ENCODE results near the gene SCARF2. TPM values are rescaled to one million over a fixed set of nuclear protein-coding genes. Genes with fewer than 3 reads are reported as not detected.

Gene SCARF2
- total RNA-seq, 3 donors from 2014 or later, result 1.2 to 8.7 (median 3.0) TPM

GRCh38 chr22:20428496-20429253, 8.9 kb downstream of the SCARF2 start:
- Histone ChIP-seq H3K9me3 (no peaks in the 10 kb centered on the region), H3K4me3 (no peak overlapping the region), H3K4me1 (ENCODE audit: low read depth) (peaks cover 26% of the 10 kb centered on the region), H3K36me3 (ENCODE audit: low read depth) (no peaks in the 10 kb centered on the region)
- DNase-seq, result peak in 1 of 3 donors; percentile 14
- no peak for ATAC-seq
- intact Hi-C loops (cut with DNase I, micrococcal nuclease), result no loop called here
- TF ChIP-seq CTCF (IDR thresholded peaks at IDR 0.05), result no peak

- H3K4me3 ChIP-seq, result no peak overlapping the region
- H3K9me3 ChIP-seq, result no peaks in the 10 kb centered on the region
- H3K36me3 ChIP-seq (ENCODE audit: low read depth), result no peaks in the 10 kb centered on the region
- DNase-seq, result no peak
- peaks cover 31% of the 10 kb centered on the region for H3K4me1 ChIP-seq (ENCODE audit: low read depth)
- intact Hi-C loops (cut with DNase I, micrococcal nuclease), result no loop called here
- no peak for ATAC-seq
- TF ChIP-seq CTCF (IDR thresholded peaks at IDR 0.05), result no peak
Observed at GRCh38 chr22:20427945-20428417, 9.6 kb downstream of the SCARF2 start.

- Histone ChIP-seq H3K36me3 (ENCODE audit: low read depth) (no peaks in the 10 kb centered on the region), H3K4me3 (no peak overlapping the region), H3K4me1 (ENCODE audit: low read depth) (peaks cover 31% of the 10 kb centered on the region), H3K9me3 (no peaks in the 10 kb centered on the region)
- ATAC-seq (no peak), DNase-seq (no peak)
- intact Hi-C loops (cut with DNase I, micrococcal nuclease), result no loop called here
- TF ChIP-seq CTCF (IDR thresholded peaks at IDR 0.05), result no peak
Observed at GRCh38 chr22:20427104-20427944, 10.3 kb downstream of the SCARF2 start.

- H3K36me3 ChIP-seq (ENCODE audit: low read depth), result no peaks in the 10 kb centered on the region
- TF ChIP-seq CTCF (IDR thresholded peaks at IDR 0.05), result no peak
- no peak overlapping the region for H3K4me3 ChIP-seq
- no peaks in the 10 kb centered on the region for H3K9me3 ChIP-seq
- ATAC-seq (no peak), DNase-seq (peak in 1 of 3 donors; percentile 38)
- intact Hi-C loops (cut with DNase I, micrococcal nuclease), result no loop called here
- peaks cover 29% of the 10 kb centered on the region for H3K4me1 ChIP-seq (ENCODE audit: low read depth)
Observed at GRCh38 chr22:20426259-20426615, 11.4 kb downstream of the SCARF2 start.

- intact Hi-C loops (cut with DNase I, micrococcal nuclease), result no loop called here
Observed at GRCh38 chr22:20425566-20426258, 11.9 kb downstream of the SCARF2 start.

More at GRCh38 chr22:20425566-20426258, 11.9 kb downstream of the SCARF2 start:
- peak in 1 of 3 donors; percentile 51 for DNase-seq
- no peak for TF ChIP-seq CTCF (IDR thresholded peaks at IDR 0.05)
- Histone ChIP-seq H3K4me1 (ENCODE audit: low read depth) (peaks cover 23% of the 10 kb centered on the region), H3K36me3 (ENCODE audit: low read depth) (no peaks in the 10 kb centered on the region), H3K4me3 (no peak overlapping the region), H3K9me3 (no peaks in the 10 kb centered on the region)
- no peak for ATAC-seq

Measured in mucosa of descending colon (tissue), 3 donors.